Trophoblast cell (in vitro differentiated cells and primary cell): Measurements from ENCODE around the gene STAMBP.

Experiments
- DNase-seq, 2 donors: peaks; one replicate each; pipeline ENCODE4 v3.0.0-alpha.2; 2016
- H2AFZ ChIP-seq: 2 replicates; pipeline ENCODE4 v1.6.1; 2013; ENCODE audit warnings: low read length, moderate library complexity, mild to moderate bottlenecking; ENCODE audit not compliant: insufficient read depth, poor library complexity
- H2AK5ac ChIP-seq: 2 replicates; pipeline ENCODE4 v1.6.1; 2013; ENCODE audit warnings: mild to moderate bottlenecking, low read length
- H2BK120ac ChIP-seq: 2 replicates; pipeline ENCODE4 v1.6.1; 2013; ENCODE audit warnings: low read length, mild to moderate bottlenecking, moderate library complexity; ENCODE audit not compliant: insufficient read depth, poor library complexity
- H2BK12ac ChIP-seq: 2 replicates; pipeline ENCODE4 v1.6.1; 2013; ENCODE audit warnings: mild to moderate bottlenecking, low read length, moderate library complexity
- H2BK5ac ChIP-seq: 2 replicates; pipeline ENCODE4 v1.6.1; 2013; ENCODE audit warnings: low read length, low read depth, moderate library complexity, mild to moderate bottlenecking; ENCODE audit not compliant: poor library complexity
- H3K14ac ChIP-seq: 2 replicates; pipeline ENCODE4 v1.6.1; 2013; ENCODE audit warnings: mild to moderate bottlenecking, low read length
- H3K18ac ChIP-seq: 2 replicates; pipeline ENCODE4 v1.6.1; 2013; ENCODE audit warnings: mild to moderate bottlenecking, low read length
- H3K23ac ChIP-seq: 2 replicates; pipeline ENCODE4 v1.6.1; 2013; ENCODE audit warnings: low read length
- H3K27ac ChIP-seq: 2 replicates; pipeline ENCODE4 v1.5.1; 2013; ENCODE audit warnings: low read depth, mild to moderate bottlenecking, inconsistent platforms, low read length, moderate library complexity
- H3K27me3 ChIP-seq: 2 replicates; pipeline ENCODE4 v1.6.1; 2013; ENCODE audit warnings: inconsistent platforms, mild to moderate bottlenecking, low read length, moderate library complexity; ENCODE audit not compliant: insufficient read depth
- H3K36me3 ChIP-seq, 2 experiments: 1 replicate in 1 of 2; 2 replicates in 1 of 2; pipeline ENCODE4 v1.6.1; 2013; ENCODE audit warnings: low read length in 2 of 2, mild to moderate bottlenecking in 2 of 2, moderate library complexity in 1 of 2; ENCODE audit not compliant: insufficient read depth in 2 of 2, control insufficient read depth in 1 of 2
- H3K4ac ChIP-seq: 2 replicates; pipeline ENCODE4 v1.6.1; 2013; ENCODE audit warnings: low read depth, mild to moderate bottlenecking, low read length, moderate library complexity
- H3K4me1 ChIP-seq, 2 experiments: 1 replicate in 1 of 2; 2 replicates in 1 of 2; pipeline ENCODE4 v1.6.1; 2013; ENCODE audit warnings: low read length in 2 of 2, mild to moderate bottlenecking in 2 of 2, moderate library complexity in 1 of 2; ENCODE audit not compliant: insufficient read depth in 2 of 2, control insufficient read depth in 1 of 2
- H3K4me2 ChIP-seq: 2 replicates; pipeline ENCODE4 v1.6.1; 2013; ENCODE audit warnings: inconsistent platforms, mild to moderate bottlenecking, low read length, moderate library complexity
- H3K4me3 ChIP-seq: 2 replicates; pipeline ENCODE4 v1.5.1; 2013; ENCODE audit warnings: mild to moderate bottlenecking, low read depth, low read length, inconsistent platforms
- H3K79me1 ChIP-seq: one replicate; pipeline ENCODE4 v1.6.1; 2013; ENCODE audit warnings: low read length
- H3K79me2 ChIP-seq: 2 replicates; pipeline ENCODE4 v1.6.1; 2013; ENCODE audit warnings: low read length, mild to moderate bottlenecking; ENCODE audit not compliant: control insufficient read depth, insufficient read depth, poor library complexity
- H3K9ac ChIP-seq: 2 replicates; pipeline ENCODE4 v1.6.1; 2013; ENCODE audit warnings: mild to moderate bottlenecking, low read length
- H3K9me3 ChIP-seq: 2 replicates; pipeline ENCODE4 v1.6.1; 2013; ENCODE audit warnings: low read depth, mild to moderate bottlenecking, control low read depth, inconsistent platforms, low read length; ENCODE audit not compliant: insufficient read depth
- H4K12ac ChIP-seq: 2 replicates; pipeline ENCODE4 v1.6.1; 2013; ENCODE audit warnings: low read depth, mild to moderate bottlenecking, low read length, moderate library complexity
- H4K8ac ChIP-seq: 2 replicates; pipeline ENCODE4 v1.6.1; 2013; ENCODE audit warnings: low read depth, mild to moderate bottlenecking, low read length, moderate library complexity
- H4K91ac ChIP-seq: one replicate; pipeline ENCODE4 v1.6.1; 2013; ENCODE audit warnings: low read depth, mild to moderate bottlenecking, low read length, moderate library complexity
- WGBS: extraction: QIAGEN DNeasy Blood & Tissue Kit; methylation state at CpG from one replicate; pipeline ENCODE4 v1.1.7; 2013; ENCODE audit warnings: missing lambda C conversion rate; ENCODE audit not compliant: insufficient read length, insufficient coverage; ENCODE audit errors: extremely low coverage; 5-methylcytosine and 5-hydroxymethylcytosine counted together

Gene STAMBP

GRCh38 chr2:73821227-73821626, 7.5 kb upstream of the STAMBP start:
- Histone ChIP-seq H3K79me2 (no peaks in the 10 kb centered on the region), H3K4me3 (no peak overlapping the region)

DNA sequence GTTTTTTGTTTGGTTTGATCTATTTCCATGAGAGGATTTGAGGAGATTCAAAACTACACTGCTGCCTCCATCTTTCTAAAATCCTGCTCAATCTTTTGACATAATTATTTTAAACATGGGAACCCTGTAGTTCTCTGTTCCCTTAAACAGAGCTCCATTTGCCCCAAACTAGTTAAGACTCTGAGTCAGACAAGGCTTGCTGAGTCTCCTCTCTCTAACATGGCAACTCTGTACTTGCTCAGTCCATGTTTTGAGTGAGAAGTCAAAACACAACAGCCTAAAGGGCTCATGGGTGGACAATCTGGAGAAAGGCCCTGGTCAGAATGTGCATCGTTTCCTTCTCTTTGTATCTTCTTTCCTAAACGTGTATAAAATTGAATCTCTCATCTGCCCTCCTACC, 7.1 kb upstream of the STAMBP start:
- Histone ChIP-seq H2AK5ac (no peak overlapping the region), H3K4ac (no peak overlapping the region), H3K9ac (no peak overlapping the region), H3K79me2 (no peaks in the 10 kb centered on the region), H2BK120ac (no peak overlapping the region), H3K4me1 (no peaks in the 10 kb centered on the region), H4K8ac (no peak overlapping the region), H2AFZ (no peak overlapping the region), H3K79me1 (no peaks in the 10 kb centered on the region), H3K4me3 (no peak overlapping the region), H3K9me3 (peaks cover under 1% of the 10 kb centered on the region), H3K23ac (no peak overlapping the region), H3K36me3 (no peaks in the 10 kb centered on the region), H4K91ac (no peak overlapping the region), H4K12ac (no peak overlapping the region), H2BK12ac (no peak overlapping the region), H3K27me3 (no peaks in the 10 kb centered on the region), H3K18ac (no peak overlapping the region), H3K4me2 (no peak overlapping the region), H3K27ac (no peak overlapping the region), H2BK5ac (no peak overlapping the region), H3K14ac (no peak overlapping the region)
- no peak for DNase-seq
- no CpG with 5 or more reads among the region's 2 CpGs for WGBS

More at GRCh38 chr2:73821227-73821626, 7.5 kb upstream of the STAMBP start:
- no peak overlapping the region for H3K27ac ChIP-seq
- no CpG with 5 or more reads among the region's 2 CpGs for WGBS
- H4K8ac ChIP-seq: no peak overlapping the region
- no peak overlapping the region for H3K4ac ChIP-seq
- no peak overlapping the region for H4K12ac ChIP-seq
- H3K4me2 ChIP-seq: no peak overlapping the region
- no peak overlapping the region for H3K23ac ChIP-seq
- H3K18ac ChIP-seq: no peak overlapping the region
- DNase-seq: no peak
- H3K9ac ChIP-seq: no peak overlapping the region
- no peak overlapping the region for H2BK12ac ChIP-seq
- H3K27me3 ChIP-seq: no peaks in the 10 kb centered on the region
- peaks cover 4% of the 10 kb centered on the region for H3K9me3 ChIP-seq
- H4K91ac ChIP-seq: no peak overlapping the region
- H3K79me1 ChIP-seq: no peaks in the 10 kb centered on the region
- no peak overlapping the region for H3K14ac ChIP-seq
- peaks cover 0 to 2% of the 10 kb centered on the region in 2 experiments for H3K36me3 ChIP-seq
- H2AFZ ChIP-seq: no peak overlapping the region
- H2AK5ac ChIP-seq: no peak overlapping the region
- H3K4me1 ChIP-seq: no peaks in the 10 kb centered on the region
- no peak overlapping the region for H2BK120ac ChIP-seq
- H2BK5ac ChIP-seq: no peak overlapping the region

DNA sequence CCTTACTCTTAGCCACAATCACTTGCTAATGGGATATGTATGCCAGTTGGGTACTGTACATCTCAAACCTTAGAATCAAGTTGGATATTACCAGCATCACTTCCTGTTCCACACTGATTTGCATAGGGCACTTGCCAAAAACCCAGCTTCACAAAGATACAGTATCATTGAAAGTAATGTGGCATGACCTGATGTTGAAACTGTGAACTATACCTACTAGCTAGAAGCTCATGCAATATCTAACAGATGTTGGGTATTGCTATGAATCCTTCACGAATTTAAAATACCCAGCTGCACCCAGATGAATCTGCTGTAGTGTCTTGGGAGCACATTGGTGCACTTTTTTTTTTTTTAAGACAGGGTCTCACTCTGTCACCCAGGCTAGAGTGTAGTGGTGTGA, 6.5 kb upstream of the STAMBP start:
- H4K91ac ChIP-seq: no peak overlapping the region
- H2AFZ ChIP-seq: no peak overlapping the region
- DNase-seq: no peak
- no peak overlapping the region for H3K9ac ChIP-seq
- H3K27ac ChIP-seq: no peak overlapping the region
- H2BK12ac ChIP-seq: no peak overlapping the region
- no peaks in the 10 kb centered on the region for H3K79me1 ChIP-seq
- H4K12ac ChIP-seq: no peak overlapping the region
- no peak overlapping the region for H2BK120ac ChIP-seq
- H2AK5ac ChIP-seq: no peak overlapping the region
- no peaks in the 10 kb centered on the region for H3K9me3 ChIP-seq
- no peak overlapping the region for H2BK5ac ChIP-seq
- no peaks in the 10 kb centered on the region for H3K27me3 ChIP-seq
- no peak overlapping the region for H3K23ac ChIP-seq
- no peaks in the 10 kb centered on the region for H3K4me1 ChIP-seq
- H3K36me3 ChIP-seq: no peaks in the 10 kb centered on the region
- H3K4me2 ChIP-seq: no peak overlapping the region
- no peak overlapping the region for H3K18ac ChIP-seq
- H4K8ac ChIP-seq: no peak overlapping the region
- H3K4ac ChIP-seq: no peak overlapping the region
- no CpG with 5 or more reads among the region's 1 CpG for WGBS
- no peak overlapping the region for H3K4me3 ChIP-seq
- no peaks in the 10 kb centered on the region for H3K79me2 ChIP-seq
- no peak overlapping the region for H3K14ac ChIP-seq

DNA sequence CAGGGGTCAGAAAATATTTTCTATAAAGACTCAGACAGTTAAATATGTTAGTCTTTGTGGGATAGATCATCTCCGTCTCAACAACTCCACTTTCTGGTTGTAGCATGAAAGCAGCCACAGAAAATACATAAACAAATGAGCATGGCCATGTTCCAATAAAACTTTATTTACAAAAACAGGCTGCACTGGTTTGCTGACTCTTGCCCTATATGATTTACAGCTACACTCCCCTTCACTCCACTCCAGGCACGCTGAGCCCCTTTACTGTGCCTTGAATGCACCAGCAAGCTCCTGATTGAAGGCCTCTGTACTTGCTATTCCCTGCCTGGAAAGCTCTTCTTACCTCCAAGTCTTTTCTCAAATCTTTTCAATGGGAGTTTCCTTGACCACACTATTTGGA, 5.8 kb upstream of the STAMBP start:
- H3K9me3 ChIP-seq: no peaks in the 10 kb centered on the region
- no peak overlapping the region for H2BK120ac ChIP-seq
- no peak overlapping the region for H2BK12ac ChIP-seq
- H3K23ac ChIP-seq: no peak overlapping the region
- no CpG with 5 or more reads among the region's 2 CpGs for WGBS
- H2AK5ac ChIP-seq: no peak overlapping the region
- no peak overlapping the region for H3K18ac ChIP-seq
- no peaks in the 10 kb centered on the region for H3K79me2 ChIP-seq
- no peak overlapping the region for H3K4me2 ChIP-seq
- H2BK5ac ChIP-seq: no peak overlapping the region
- H3K27ac ChIP-seq: no peak overlapping the region
- no peak overlapping the region for H3K14ac ChIP-seq
- DNase-seq: no peak
- no peak overlapping the region for H4K8ac ChIP-seq
- H3K4me3 ChIP-seq: no peak overlapping the region
- H4K12ac ChIP-seq: no peak overlapping the region
- H2AFZ ChIP-seq: no peak overlapping the region
- no peaks in the 10 kb centered on the region for H3K27me3 ChIP-seq
- no peak overlapping the region for H4K91ac ChIP-seq
- H3K9ac ChIP-seq: no peak overlapping the region
- no peaks in the 10 kb centered on the region for H3K36me3 ChIP-seq
- H3K79me1 ChIP-seq: no peaks in the 10 kb centered on the region
- no peak overlapping the region for H3K4ac ChIP-seq
- H3K4me1 ChIP-seq: no peaks in the 10 kb centered on the region
